K562 (cell line): ENCODE results near the gene LPIN1. TPM values are rescaled to one million over a fixed set of nuclear protein-coding genes. Genes with fewer than 3 reads are reported as not detected.

Experiments used
- ATF2 ChIP-seq: sonication (generic); formaldehyde crosslinking; IDR thresholded peaks from 2 replicates; pipeline ENCODE4 v1.8.1; 2022; ENCODE audit warnings: missing genetic modification reagents
- CBX5 ChIP-seq: IDR thresholded peaks from 2 replicates; pipeline ENCODE4 v1.6.1; 2014; ENCODE audit warnings: low read depth, borderline replicate concordance
- FOSL1 ChIP-seq: fragments of 200-800 bp; sonication (Bioruptor generic); conservative IDR thresholded peaks from 2 replicates; pipeline ENCODE4 v1.6.1; 2016; ENCODE audit warnings: missing genetic modification characterization, missing compliant biosample characterization
- FUS ChIP-seq: fragments of 200-400 bp; formaldehyde crosslinking; optimal IDR thresholded peaks from 2 replicates; pipeline ENCODE3; 2017; ENCODE audit warnings: low read depth, low read length
- GABPB1 ChIP-seq: sonication (generic); formaldehyde crosslinking; IDR thresholded peaks from 2 replicates; pipeline ENCODE4 v1.8.0; 2022; ENCODE audit warnings: mild to moderate bottlenecking, missing genetic modification reagents
- HDAC3 ChIP-seq: fragments of 450-650 bp; IDR thresholded peaks from 2 replicates; pipeline ENCODE4 v1.6.1; 2018; ENCODE audit warnings: borderline replicate concordance, mild to moderate bottlenecking, moderate library complexity; ENCODE audit not compliant: partially characterized antibody
- HMBOX1 ChIP-seq: sonication (generic); IDR thresholded peaks from 2 replicates; pipeline ENCODE4 v1.6.1; 2016
- KDM2B ChIP-seq: fragments of 250-450 bp; sonication (Bioruptor Pico); IDR thresholded peaks from 2 replicates; pipeline ENCODE4 v1.8.0; 2021; ENCODE audit warnings: mild to moderate bottlenecking, moderate library complexity
- PATZ1 ChIP-seq: fragments of 250-450 bp; sonication (Bioruptor Pico); IDR thresholded peaks from 2 replicates; pipeline ENCODE4 v1.5.0; 2020; ENCODE audit warnings: mild to moderate bottlenecking, borderline replicate concordance
- PBX2 ChIP-seq, 2 experiments: IDR thresholded peaks in 1 of 2; conservative IDR thresholded peaks in 1 of 2; 2 replicates each; pipeline ENCODE4 v1.6.1; 2016; ENCODE audit warnings: low read depth in 2 of 2, mild to moderate bottlenecking in 1 of 2, missing compliant biosample characterization in 1 of 2, missing genetic modification characterization in 1 of 2, moderate library complexity in 1 of 2
- RBM17 ChIP-seq: fragments of 200-400 bp; formaldehyde crosslinking; IDR thresholded peaks from 2 replicates; pipeline ENCODE4 v1.6.1; 2017; ENCODE audit warnings: low read depth, mild to moderate bottlenecking, low read length, borderline replicate concordance
- SMAD3 ChIP-seq: fragments of 450-650 bp; formaldehyde crosslinking; conservative IDR thresholded peaks from 2 replicates; pipeline ENCODE4 v1.4.0; 2020; ENCODE audit warnings: mild to moderate bottlenecking
- TAF1 ChIP-seq: IDR thresholded peaks from 2 replicates; pipeline ENCODE4 v1.6.1; 2011; ENCODE audit warnings: mild to moderate bottlenecking, low read length, moderate library complexity; ENCODE audit not compliant: insufficient read depth, control insufficient read depth, severe bottlenecking; ENCODE audit errors: extremely low read depth
- TCF15 ChIP-seq: fragments of 250-450 bp; sonication (Bioruptor Pico); IDR thresholded peaks from 2 replicates; pipeline ENCODE4 v1.8.0; 2022; ENCODE audit warnings: moderate library complexity, mild to moderate bottlenecking, inconsistent platforms
- USF1 ChIP-seq: sonication (generic); formaldehyde crosslinking; IDR thresholded peaks from 2 replicates; pipeline ENCODE4 v1.9.0; 2022; ENCODE audit warnings: mild to moderate bottlenecking, missing genetic modification reagents
- ZKSCAN1 ChIP-seq: fragments of 150-350 bp; IDR thresholded peaks from 2 replicates; pipeline ENCODE4 v1.6.1; 2016; ENCODE audit warnings: low read depth, low read length
- ZNF316 ChIP-seq: fragments of 450-650 bp; IDR thresholded peaks from 2 replicates; pipeline ENCODE4 v1.6.1; 2016
- ZNF444 ChIP-seq: fragments of 250-450 bp; sonication (Bioruptor Pico); IDR thresholded peaks from 2 replicates; pipeline ENCODE4 v1.4.0; 2020; ENCODE audit warnings: mild to moderate bottlenecking, moderate library complexity
- ZNF780A ChIP-seq: fragments of 250-450 bp; sonication (Bioruptor Pico); IDR thresholded peaks from 2 replicates; pipeline ENCODE4 v1.5.0; 2021; ENCODE audit warnings: mild to moderate bottlenecking
- ZNF785 ChIP-seq: fragments of 250-450 bp; sonication (Bioruptor Pico); IDR thresholded peaks from 2 replicates; pipeline ENCODE4 v1.4.0; 2020; ENCODE audit warnings: mild to moderate bottlenecking
- polyA plus RNA-seq, 8 experiments: library from polyadenylated mRNA; depleted of rRNA in 4 of 8; stranded (reverse) in 5 of 8; unstranded in 3 of 8; fragments of >200 nt; fragmentation: Nextera tagmentation in 2 of 8; fragmentation: Illumina TruSeq in 1 of 8; extraction: Ambion mirVana in 2 of 8; extraction: Trizol in 1 of 8; gene quantifications; 2 replicates each; pipeline versions ENCODE4 v1.2.1 to v1.2.3, GENCODE V29; 2011 to 2014; ENCODE audit warnings: inconsistent platforms in 1 of 8, missing spikeins in 1 of 8
- total RNA-seq, 7 experiments: library from RNA; depleted of rRNA in 6 of 7; stranded (reverse); fragments of >200 nt in 6 of 7; fragmentation: Illumina TruSeq in 2 of 7; extraction: Trizol in 2 of 7; gene quantifications; 2 replicates each; pipeline versions ENCODE4 v1.2.1 to v1.2.3, GENCODE V29; 2011 to 2021; ENCODE audit warnings: low replicate concordance in 1 of 7

The LPIN1 gene
- total and polyA plus RNA-seq, 9 of the 15 experiments (the other 6 are each of a cell fraction or from before 2014, with no cell fraction given), result 9.2 to 84.0 (median 27.8) TPM

- TF ChIP-seq PATZ1 (CRISPR knock-in tag) (no peak), GABPB1 (CRISPR knock-in tag) (no peak), FOSL1 (tag) (0 out of 2 replicates have a peak, but pooled peaks have one; percentile 16), RBM17 (no peak), KDM2B (CRISPR knock-in tag) (no peak), ZNF444 (no peak), FUS (no peak), TAF1 (no peak), TCF15 (CRISPR knock-in tag) (no peak), CBX5 (no peak), ZNF780A (CRISPR knock-in tag) (no peak), SMAD3 (CRISPR knock-in tag) (no peak), ZKSCAN1 (no peak), HDAC3 (no peak), HMBOX1 (no peak), ZNF316 (peak; percentile 71; the same call in 1 of the 2 replicates), PBX2 (CRISPR knock-in tag; IDR thresholded peaks at IDR 0.05; ENCODE audit: low read depth) (no peak), PBX2 (tag; conservative IDR thresholded peaks at IDR 0.05; ENCODE audit: low read depth) (peak; percentile 51; the same call in 1 of the 2 replicates), ATF2 (CRISPR knock-in tag) (no peak), ZNF785 (CRISPR knock-in tag) (no peak), USF1 (CRISPR knock-in tag) (no peak)
Measured at GRCh38 chr2:11809586-11810236, 63.3 kb downstream of the LPIN1 start (continued).
